IPS-NIHi7 (cell line): ENCODE data around the gene CHRM3.
"Not testable (repeated sequence)": the region's sequence is repeated elsewhere in the genome, so short reads cannot be mapped to it uniquely, and the experiment has no call there.

Experiments used
- DNase-seq: peaks from one replicate; pipeline ENCODE4 v3.0.0; 2012; ENCODE audit warnings: mixed read lengths; ENCODE audit errors: extremely low spot score

CHRM3 gene

GRCh38 chr1:239386453-239387303, at the start of gene CHRM3:
CHRM3 (plus strand) TSS chr1:239386568; CDS start chr1:239907452, 520,884 bp downstream.
- peak; percentile 74 for DNase-seq

- DNase-seq: no peak
Observed at GRCh38 chr1:239337799-239338430, 48.5 kb upstream of the CHRM3 start.

DNA sequence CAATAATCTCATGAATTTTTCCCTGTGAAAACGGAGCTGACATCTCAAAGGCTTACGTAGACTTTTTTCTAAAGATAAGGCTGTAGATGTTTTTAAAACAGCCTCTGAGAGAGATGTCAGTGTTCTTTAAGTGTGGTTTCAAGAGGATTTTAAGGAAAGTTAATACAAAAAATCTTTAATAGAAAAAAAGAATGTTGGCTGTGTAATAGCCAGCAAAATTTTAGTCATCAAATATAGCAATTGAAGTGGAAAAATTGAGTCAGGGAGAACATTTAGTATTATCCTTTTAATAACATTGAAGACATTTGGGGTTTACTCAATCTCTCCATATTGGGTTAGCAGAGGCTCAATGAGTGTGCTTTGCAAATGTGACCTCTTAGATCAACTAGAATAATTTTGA, 38.6 kb upstream of the CHRM3 start:
- DNase-seq: no peak

DNA sequence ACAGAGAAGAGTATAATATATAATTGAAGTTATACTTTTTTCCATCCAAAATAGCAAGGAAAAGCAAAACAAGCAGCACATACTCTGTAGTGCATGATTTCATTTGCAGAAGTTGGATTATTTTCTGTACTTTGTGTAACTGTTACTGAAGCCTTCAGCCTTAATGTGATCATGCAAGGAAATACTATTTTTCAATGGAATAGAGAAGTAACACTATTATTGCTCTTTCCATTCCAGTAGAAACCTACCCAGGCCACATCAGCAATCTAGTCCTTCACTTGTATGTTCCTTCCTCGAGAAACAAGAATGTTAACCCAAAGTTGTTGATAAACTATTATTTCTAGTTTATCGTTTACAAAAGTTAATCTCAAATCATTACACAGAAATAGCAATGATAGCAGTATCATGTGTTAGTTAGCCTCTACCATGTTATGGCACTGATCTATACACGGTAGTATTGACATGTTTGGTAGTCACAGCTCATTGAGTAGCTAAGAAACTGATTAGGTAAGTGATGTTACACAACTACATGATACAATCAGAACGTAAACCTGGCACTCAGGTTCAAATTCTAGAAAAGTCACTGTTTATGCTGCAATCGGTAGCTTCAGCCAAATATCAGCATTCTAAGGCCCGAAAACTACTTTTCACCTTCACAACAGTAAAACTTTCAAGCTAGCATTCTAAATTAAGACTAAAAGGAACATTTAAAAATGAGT, 37.6 kb upstream of the CHRM3 start:
- DNase-seq: no peak

GRCh38 chr1:239349699-239350098, 36.7 kb upstream of the CHRM3 start:
- DNase-seq: no peak

DNA sequence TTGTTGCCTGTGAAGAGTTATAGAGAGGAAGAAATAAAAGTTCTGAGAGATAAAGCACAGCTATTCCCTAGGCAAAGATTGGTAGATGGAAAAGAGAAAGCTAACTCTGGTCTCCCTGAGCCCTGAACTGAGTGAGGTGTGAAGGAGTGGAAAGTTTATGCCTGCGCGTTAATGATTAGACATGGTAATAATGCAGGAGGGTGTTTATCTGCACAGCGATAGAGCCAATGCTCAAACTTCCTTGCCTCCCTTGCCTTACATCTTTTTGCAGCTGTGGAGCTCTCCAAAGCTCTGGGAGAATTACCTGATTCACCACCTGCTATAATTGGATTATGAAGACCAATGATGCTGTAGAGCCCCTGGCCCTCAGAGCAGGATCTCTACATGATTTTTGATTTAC, 32.8 kb upstream of the CHRM3 start:
- no peak for DNase-seq

DNA sequence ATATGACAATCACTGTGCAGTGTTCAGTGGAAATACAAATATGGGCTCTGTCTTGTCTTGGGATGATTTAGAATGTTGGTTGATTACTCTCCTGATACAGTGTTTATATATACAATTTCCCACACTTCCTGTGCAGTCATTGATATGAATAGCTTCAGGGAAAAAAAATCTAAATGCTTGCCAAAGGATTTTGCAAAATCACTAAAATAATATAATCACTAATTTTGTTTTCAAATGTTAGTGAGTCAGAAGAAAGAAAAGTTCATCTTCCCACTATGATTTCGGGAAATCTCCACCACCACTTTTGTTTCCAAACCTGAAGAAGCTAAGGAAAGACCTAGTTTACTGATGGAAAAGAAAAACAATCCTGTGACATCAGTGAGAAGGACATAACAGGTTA, 32.1 kb upstream of the CHRM3 start:
- no peak for DNase-seq

- no peak for DNase-seq
Observed at GRCh38 chr1:239357867-239358266, 28.5 kb upstream of the CHRM3 start.

- no peak for DNase-seq
Observed at GRCh38 chr1:239361403-239361802, 25.0 kb upstream of the CHRM3 start.

DNA sequence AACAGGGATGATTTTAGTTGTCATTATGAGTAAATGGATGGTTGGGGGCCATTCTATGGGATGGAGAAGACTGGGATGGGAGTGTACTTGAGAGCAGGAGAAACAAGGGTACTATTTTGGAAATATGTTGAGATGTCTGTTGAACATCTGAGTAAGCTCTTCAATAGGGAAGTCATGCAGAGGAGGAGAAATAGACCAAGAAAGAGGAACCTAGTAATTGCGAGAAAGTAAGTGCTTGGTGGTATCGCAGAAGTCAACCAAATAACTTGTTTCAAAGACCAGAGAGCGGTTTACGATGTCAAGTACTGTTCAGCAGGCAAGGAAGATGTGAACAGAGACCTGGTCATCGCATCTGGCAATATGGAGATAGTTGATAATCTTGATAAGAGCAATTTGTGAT, 22.4 kb upstream of the CHRM3 start:
- DNase-seq: no peak

DNA sequence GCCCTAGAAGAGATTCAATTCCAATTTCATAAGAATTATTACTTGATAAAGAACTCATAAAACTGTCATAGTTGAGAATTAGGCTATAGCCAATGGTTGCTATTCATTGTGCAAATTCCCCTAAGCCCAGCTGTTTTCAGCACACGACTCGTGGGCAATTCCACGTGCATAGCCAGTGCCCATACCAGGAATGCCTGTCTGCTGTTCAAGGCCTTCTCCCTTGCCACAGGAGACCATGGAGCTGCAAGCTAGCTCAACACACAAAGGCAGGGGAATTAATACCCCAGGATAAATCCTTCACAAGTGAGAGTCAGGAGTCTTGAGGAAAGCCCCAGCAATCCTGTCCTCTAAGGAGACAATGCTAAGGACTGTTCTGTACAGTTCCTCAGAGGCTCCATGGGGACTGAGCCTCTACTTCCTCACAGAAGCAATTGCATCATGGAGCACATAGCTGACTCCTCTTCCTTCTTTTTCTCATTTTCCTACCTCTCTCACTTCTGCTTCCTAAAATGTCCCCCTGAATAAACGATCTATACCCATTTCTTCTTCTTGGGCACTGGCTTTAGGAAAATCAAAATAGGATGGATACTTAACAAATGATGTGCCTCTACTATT, 19.1 kb upstream of the CHRM3 start:
- no peak for DNase-seq

DNA sequence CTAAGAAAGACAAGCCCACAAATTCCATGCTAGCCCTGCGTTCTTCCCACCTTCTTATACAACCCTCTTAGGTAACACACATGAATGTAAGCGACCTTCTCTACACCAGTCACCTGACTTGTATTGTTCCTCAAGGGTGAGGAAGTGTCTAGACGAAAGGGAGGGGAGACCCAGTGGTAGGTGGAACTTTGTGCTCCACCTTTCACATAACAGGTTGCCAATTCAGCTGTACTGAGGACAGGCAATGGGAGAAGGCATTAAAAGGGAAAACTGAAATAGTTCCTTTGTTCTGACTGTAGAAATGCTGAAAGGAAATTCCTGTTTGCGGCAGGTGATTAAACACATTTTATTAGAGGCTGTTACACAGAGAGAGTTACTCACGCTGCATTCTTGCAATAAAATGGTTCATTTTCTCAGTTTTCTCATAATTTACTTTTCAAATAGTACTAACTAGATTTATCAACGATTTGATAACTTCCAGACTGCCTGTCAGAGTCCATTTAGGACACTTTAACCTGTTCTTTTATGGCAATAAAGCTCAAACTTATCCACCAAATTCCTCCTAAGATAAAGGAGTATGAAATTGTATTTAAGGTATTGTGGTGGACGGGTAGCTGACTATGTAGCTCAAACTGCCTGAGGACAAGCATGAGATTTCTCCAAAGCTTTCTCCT, 17.8 kb upstream of the CHRM3 start:
- peak; percentile 8 for DNase-seq

DNA sequence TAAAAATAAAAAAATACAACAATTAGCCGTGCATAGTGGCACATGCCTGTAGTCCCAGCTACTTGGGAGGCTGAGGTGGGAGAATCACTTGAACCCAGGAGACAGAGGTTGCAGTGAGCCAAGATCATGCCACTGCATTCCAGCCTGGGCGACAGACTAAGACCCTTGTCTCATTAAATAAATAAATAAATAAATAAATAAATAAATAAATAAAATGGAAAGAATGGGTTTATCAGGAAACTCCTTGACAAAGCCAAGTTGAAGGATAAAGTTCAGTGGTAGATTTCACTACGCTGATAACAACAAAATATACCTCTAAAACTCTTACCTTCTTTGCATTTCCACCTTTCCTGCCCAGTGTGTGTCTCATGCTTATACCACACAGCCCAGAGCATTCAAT, 15.5 kb upstream of the CHRM3 start:
- not testable (repeated sequence) for DNase-seq

GRCh38 chr1:239382666-239383065, 3.7 kb upstream of the CHRM3 start:
- no peak for DNase-seq

- no peak for DNase-seq
Observed at GRCh38 chr1:239383714-239384113, 2.7 kb upstream of the CHRM3 start.

DNA sequence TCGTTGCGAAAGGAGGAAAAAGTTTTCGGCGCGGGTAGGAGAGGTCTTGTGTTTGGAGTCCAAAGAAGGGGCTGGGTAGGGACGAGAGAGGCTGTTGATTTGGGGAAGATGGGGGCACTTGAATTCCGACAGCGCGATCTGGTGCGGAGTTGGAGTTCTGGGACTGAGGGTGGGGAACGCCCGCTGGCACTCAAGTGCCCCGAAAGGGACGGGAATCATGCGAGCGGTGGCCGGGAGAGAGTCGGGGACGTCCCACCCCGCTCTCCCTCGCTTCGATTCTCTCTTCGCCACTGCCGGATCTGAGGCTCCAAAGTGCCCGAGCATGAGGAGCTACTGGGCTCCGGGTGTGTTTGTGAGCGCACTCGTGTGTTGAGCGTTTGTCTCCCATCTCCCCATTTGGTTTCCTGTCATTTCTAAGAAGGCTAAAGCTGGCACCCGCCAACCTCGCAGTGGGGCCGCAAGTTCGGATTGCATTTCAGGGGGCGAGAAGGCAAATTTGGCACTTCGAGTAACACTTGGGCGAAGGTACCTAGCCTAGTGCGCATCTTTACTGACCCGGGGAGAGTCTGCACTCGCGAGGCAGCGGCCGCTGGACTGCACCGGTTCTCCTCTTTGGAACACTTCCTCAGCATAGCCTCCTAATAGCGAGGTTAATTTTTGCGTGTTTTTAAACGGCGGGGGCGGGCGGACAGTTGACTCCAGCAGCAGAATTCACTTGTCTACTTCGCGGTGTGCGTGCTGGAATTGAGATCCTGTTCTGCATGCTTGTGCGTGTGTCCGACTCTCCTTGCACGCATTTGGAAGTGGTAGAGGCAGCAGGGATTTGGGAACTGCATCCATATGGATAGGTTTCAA, 1.2 kb downstream of the CHRM3 start:
- DNase-seq: peak; percentile 45

DNA sequence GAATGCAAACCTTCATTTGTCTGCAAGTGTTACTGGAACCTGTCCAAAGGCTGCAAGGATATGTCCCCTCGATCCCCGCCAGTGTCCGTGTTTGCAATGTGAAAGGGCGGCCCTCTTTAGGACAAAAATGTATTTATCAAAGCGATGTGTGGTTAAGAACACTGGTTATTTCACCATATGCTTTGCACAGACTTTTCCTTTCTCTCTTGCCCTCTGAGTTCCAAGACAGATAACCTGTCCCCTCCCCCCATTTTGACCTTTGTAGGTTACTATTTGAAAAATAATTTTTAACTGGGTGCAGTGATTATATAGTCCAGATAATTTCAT, 1.8 kb downstream of the CHRM3 start:
- DNase-seq: no peak

DNA sequence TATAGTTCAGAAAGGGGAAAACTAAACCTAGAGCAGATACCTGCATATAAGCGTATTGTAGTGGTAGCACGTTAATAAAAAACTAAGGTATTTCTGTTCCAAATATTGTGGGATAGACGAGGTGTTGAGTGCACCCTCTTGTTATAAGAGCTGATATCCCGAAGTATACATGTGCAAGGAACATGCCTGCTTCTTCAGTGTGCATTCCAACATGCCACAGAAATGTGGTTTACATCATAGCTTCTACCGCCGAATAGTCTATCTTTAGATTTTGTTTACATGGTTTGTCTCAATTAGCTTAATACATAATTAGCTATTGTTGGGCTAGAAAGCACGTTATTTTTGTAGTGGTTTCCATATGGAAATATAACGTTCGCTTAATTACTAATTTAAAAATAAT, 2.2 kb downstream of the CHRM3 start:
- DNase-seq: no peak

- no peak for DNase-seq
Observed at GRCh38 chr1:239389703-239390102, 3.3 kb downstream of the CHRM3 start.

- DNase-seq: no peak
Observed at GRCh38 chr1:239392271-239392670, 5.9 kb downstream of the CHRM3 start.

- DNase-seq: no peak
Observed at GRCh38 chr1:239394107-239394506, 7.7 kb downstream of the CHRM3 start.
